IMR-90 (cell line): ENCODE measurements around the gene PCBP3. TPM values are rescaled to one million over a fixed set of nuclear protein-coding genes. Genes with fewer than 3 reads are reported as not detected.

Source experiments
- ATAC-seq: fragments of 200-7000 bp; cut with Tn5 transposase; 2 replicates; pipeline ENCODE4 v1.9.1; 2020; ENCODE audit warnings: low read depth, mild to moderate bottlenecking, moderate library complexity
- BruUV-seq: library from RNA; stranded (reverse); fragments of 400-500 nt; replicated peaks from 2 replicates; lab custom pipeline; 2021; lab: Mats Ljungman, UMichigan
- CTCF ChIA-PET: fragments of 300-600 bp; formaldehyde crosslinking; extraction: SDS; loops from one replicate; lab custom pipeline; 2021; ENCODE audit warnings: antibody characterized with exemption; lab: Yijun Ruan, JAX
- POLR2A ChIA-PET: fragments of 300-600 bp; sonication (Branson Sonifier 250); formaldehyde crosslinking; loops from one replicate; lab custom pipeline; 2022; ENCODE audit warnings: antibody characterized with exemption; ENCODE audit not compliant: unreplicated experiment; lab: Charles Lee
- DNase-seq: peaks from one replicate; pipeline ENCODE4 v3.0.0; 2013
- H2AFZ ChIP-seq: replicated peaks from 2 replicates; pipeline ENCODE3; 2013; ENCODE audit warnings: low read length, mild to moderate bottlenecking; ENCODE audit not compliant: poor library complexity
- H2AK5ac ChIP-seq: 2 replicates; pipeline ENCODE4 v1.6.1; 2013; ENCODE audit warnings: low read depth, low read length, inconsistent platforms
- H2AK9ac ChIP-seq: replicated peaks from 2 replicates; pipeline ENCODE3; 2013; ENCODE audit warnings: mild to moderate bottlenecking, low read depth, low read length, moderate library complexity; ENCODE audit not compliant: poor library complexity
- H2BK120ac ChIP-seq: 2 replicates; pipeline ENCODE4 v1.6.1; 2013; ENCODE audit warnings: low read depth, low read length, inconsistent platforms
- H2BK15ac ChIP-seq: 3 replicates; pipeline ENCODE4 v1.6.1; 2013; ENCODE audit warnings: low read depth, low read length, inconsistent platforms
- H2BK20ac ChIP-seq: 2 replicates; pipeline ENCODE4 v1.6.1; 2013; ENCODE audit warnings: low read depth, mild to moderate bottlenecking, inconsistent platforms, low read length, moderate library complexity
- H2BK5ac ChIP-seq: 2 replicates; pipeline ENCODE4 v1.6.1; 2013; ENCODE audit warnings: mild to moderate bottlenecking, low read depth, low read length, inconsistent platforms; ENCODE audit not compliant: poor library complexity, severe bottlenecking
- H3K14ac ChIP-seq: replicated peaks from 2 replicates; pipeline ENCODE4 v1.6.1; 2013; ENCODE audit warnings: low read depth, low read length, inconsistent platforms
- H3K18ac ChIP-seq: 2 replicates; pipeline ENCODE4 v1.6.1; 2013; ENCODE audit warnings: low read depth, low read length, control low read depth
- H3K23ac ChIP-seq: 2 replicates; pipeline ENCODE4 v1.6.1; 2013; ENCODE audit warnings: low read depth, low read length, inconsistent platforms
- H3K27ac ChIP-seq: 2 replicates; pipeline ENCODE4 v1.5.1; 2013; ENCODE audit warnings: mild to moderate bottlenecking, control low read depth, low read length; ENCODE audit not compliant: insufficient read depth
- H3K27me3 ChIP-seq: 2 replicates; pipeline ENCODE4 v1.6.1; 2013; ENCODE audit warnings: low read length; ENCODE audit not compliant: control insufficient read depth, insufficient read depth
- H3K36me3 ChIP-seq: 2 replicates; pipeline ENCODE4 v1.6.1; 2013; ENCODE audit warnings: low read length, mixed read lengths; ENCODE audit not compliant: control insufficient read depth, insufficient read depth
- H3K4ac ChIP-seq: 2 replicates; pipeline ENCODE4 v1.6.1; 2013; ENCODE audit warnings: low read depth, low read length, inconsistent platforms
- H3K4me1 ChIP-seq: 2 replicates; pipeline ENCODE4 v1.6.1; 2013; ENCODE audit warnings: low read length, mixed read lengths; ENCODE audit not compliant: control insufficient read depth, insufficient read depth
- H3K4me2 ChIP-seq: 2 replicates; pipeline ENCODE4 v1.6.1; 2013; ENCODE audit warnings: low read depth, mild to moderate bottlenecking, control low read depth, low read length, moderate library complexity
- H3K4me3 ChIP-seq: 2 replicates; pipeline ENCODE4 v1.5.1; 2013; ENCODE audit warnings: low read depth, mild to moderate bottlenecking, control low read depth, low read length, moderate library complexity; ENCODE audit not compliant: insufficient read depth
- H3K56ac ChIP-seq: 2 replicates; pipeline ENCODE4 v1.6.1; 2013; ENCODE audit warnings: low read length, inconsistent platforms; ENCODE audit not compliant: insufficient read depth; ENCODE audit errors: extremely low read depth
- H3K79me1 ChIP-seq, 2 experiments: 2 replicates each; pipeline ENCODE4 v1.6.1; 2013; ENCODE audit warnings: low read length in 2 of 2, inconsistent platforms in 1 of 2, low read depth in 1 of 2
- H3K9ac ChIP-seq: 2 replicates; pipeline ENCODE4 v1.6.1; 2013; ENCODE audit warnings: low read depth, low read length, control low read depth
- H3K9me1 ChIP-seq: 2 replicates; pipeline ENCODE4 v1.6.1; 2013; ENCODE audit warnings: low read length, inconsistent platforms; ENCODE audit not compliant: insufficient read depth
- H3K9me3 ChIP-seq: 2 replicates; pipeline ENCODE4 v1.6.1; 2013; ENCODE audit warnings: low read length; ENCODE audit not compliant: control insufficient read depth, insufficient read depth
- H4K20me1 ChIP-seq: 2 replicates; pipeline ENCODE4 v1.6.1; 2013; ENCODE audit warnings: low read length, inconsistent platforms; ENCODE audit not compliant: insufficient read depth
- H4K5ac ChIP-seq: 2 replicates; pipeline ENCODE4 v1.6.1; 2013; ENCODE audit warnings: mild to moderate bottlenecking, low read depth, low read length, control low read depth
- H4K8ac ChIP-seq, 2 experiments: 2 replicates each; pipeline ENCODE4 v1.6.1; 2013; ENCODE audit warnings: low read depth in 2 of 2, low read length in 2 of 2, control low read depth in 1 of 2, inconsistent platforms in 1 of 2
- H4K91ac ChIP-seq: 2 replicates; pipeline ENCODE4 v1.6.1; 2013; ENCODE audit warnings: low read depth, low read length, inconsistent platforms; ENCODE audit not compliant: insufficient read depth
- BHLHE40 ChIP-seq: fragments of 150-350 bp; IDR thresholded peaks from 2 replicates; pipeline ENCODE4 v1.6.1; 2016; ENCODE audit warnings: mild to moderate bottlenecking, low read depth, low read length
- MAFK ChIP-seq: IDR thresholded peaks from 2 replicates; pipeline ENCODE4 v1.6.1; 2012; ENCODE audit warnings: low read depth, low read length, improper control_type of control experiment
- MXI1 ChIP-seq: IDR thresholded peaks from 2 replicates; pipeline ENCODE4 v1.6.1; 2012; ENCODE audit warnings: low read depth, mild to moderate bottlenecking, low read length, moderate library complexity, borderline replicate concordance
- SMC3 ChIP-seq: fragments of 150-350 bp; IDR thresholded peaks from 2 replicates; pipeline ENCODE4 v1.6.1; 2016; ENCODE audit warnings: low read depth, mild to moderate bottlenecking, antibody characterized with exemption, low read length, moderate library complexity
- WGBS, 2 experiments: methylation state at CpG; one replicate each; pipeline versions ENCODE4 v1.1.5 to v1.1.7; 2013; ENCODE audit warnings: missing lambda C conversion rate in 2 of 2; ENCODE audit not compliant: insufficient read length in 1 of 2; ENCODE audit errors: extremely low coverage in 2 of 2; 5-methylcytosine and 5-hydroxymethylcytosine counted together
- dilution Hi-C: fragments of 300-500 bp; cut with HindIII; formaldehyde crosslinking; loops from one replicate; pipeline ENCODE4 v1.14.3; 2018; ENCODE audit warnings: low sequenced_read_pairs; ENCODE audit not compliant: unreplicated experiment
- in situ Hi-C: fragments of 300-500 bp; cut with MboI; formaldehyde crosslinking; loops from 3 replicates; pipeline ENCODE4 v1.14.3; 2019; ENCODE audit warnings: low sequenced_read_pairs, inconsistent platforms, mixed read lengths
- intact Hi-C: fragments of 100-400 bp; cut with micrococcal nuclease; formaldehyde crosslinking; loops from 2 replicates; pipeline ENCODE4 v1.10.0; 2022
- polyA plus RNA-seq, 3 experiments: library from polyadenylated mRNA; depleted of rRNA; stranded (reverse); fragments of >200 nt; gene quantifications; 2 replicates each; pipeline ENCODE4 v1.2.3, GENCODE V29; 2012; ENCODE audit warnings: low replicate concordance in 1 of 3
- total RNA-seq: library from RNA; depleted of rRNA; stranded (reverse); fragments of >200 nt; gene quantifications from 2 replicates; pipeline ENCODE4 v1.2.3, GENCODE V29; 2012
- TF ChIP-seq, protein P1 (sequence below): fragments of 150-350 bp; IDR thresholded peaks from 2 replicates; pipeline ENCODE4 v1.6.1; 2016; ENCODE audit warnings: low read depth, mild to moderate bottlenecking, low read length, moderate library complexity, borderline replicate concordance

Gene PCBP3
- total and polyA plus RNA-seq, 2 of the 4 experiments (the other 2 are of a cell fraction) = 2.9 to 3.9 TPM

DNA sequence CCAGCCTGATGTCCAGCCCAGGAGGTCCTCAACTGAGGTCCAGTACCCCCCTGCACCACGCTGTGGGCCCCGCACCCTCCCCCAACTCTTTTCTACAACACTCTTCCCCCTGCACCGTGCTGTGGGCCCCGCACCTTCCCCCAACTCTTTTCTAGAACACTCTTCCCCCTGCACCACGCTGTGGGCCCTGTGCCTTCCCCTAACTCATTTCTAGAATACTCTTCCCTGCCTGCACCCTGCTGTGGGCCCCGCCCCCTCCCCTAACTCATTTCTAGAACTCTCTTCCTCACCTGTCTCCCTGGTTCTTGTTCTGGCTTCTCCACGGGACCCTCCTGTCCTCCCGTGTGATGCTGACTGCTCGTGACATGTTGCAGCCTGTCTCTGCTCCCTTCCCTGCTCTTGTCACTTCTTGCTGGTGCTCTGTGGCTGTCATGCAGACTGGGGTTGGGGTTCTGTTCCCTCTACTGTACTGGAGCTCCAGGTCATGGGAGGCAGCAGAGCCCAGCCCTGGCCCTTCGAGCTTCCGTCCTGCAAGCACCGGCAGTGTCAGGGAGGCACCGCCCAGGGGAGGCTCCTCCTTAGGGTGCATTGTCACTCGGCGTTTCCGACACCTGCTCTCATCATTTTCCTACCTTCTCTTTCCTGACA lies 177.9 kb downstream of the PCBP3 start:
- H2AK9ac ChIP-seq = peak overlapping the region; percentile 68
- H2AK5ac ChIP-seq = peak overlapping the region; percentile 71
- in situ Hi-C loops (loop anchor here (5.0 to 10.0 kb wide), 3 partner anchors 357 to 677 kb away; no protein-coding TSS in a partner anchor), intact Hi-C loops (loop anchor here (5.0 kb wide), 3 partner anchors 61 to 384 kb away; no protein-coding TSS in a partner anchor), dilution Hi-C loops (no loop called here)
- H4K8ac ChIP-seq = no peak overlapping the region
- no peak overlapping the region for H2BK20ac ChIP-seq
- WGBS, 2 experiments = 86% methylated on average over 12 of the region's 16 CpGs; no CpG with 5 or more reads in 1 of the 2 experiments
- peaks cover 11% of the 10 kb centered on the region; the same call in 1 of the 2 replicates for H4K20me1 ChIP-seq
- H3K9ac ChIP-seq = no peak overlapping the region
- H4K5ac ChIP-seq = no peak overlapping the region
- H4K91ac ChIP-seq = peak overlapping the region; percentile 69; the same call in 1 of the 2 replicates
- peaks cover 11% of the 10 kb centered on the region for H3K9me1 ChIP-seq
- ChIA-PET POLR2A (no interaction called here), CTCF (interaction anchor here (0.6 to 0.8 kb wide), 3 partner anchors 100 to 275 kb away, joined by 3 to 5 read pairs (median 3); no protein-coding TSS in a partner anchor)
- no peaks in the 10 kb centered on the region for H3K9me3 ChIP-seq
- H3K79me1 ChIP-seq = no peaks in the 10 kb centered on the region
- no peak overlapping the region; the same call in 1 of the 2 replicates for H3K4ac ChIP-seq
- no peak overlapping the region for H2BK15ac ChIP-seq
- H3K27ac ChIP-seq = no peak overlapping the region
- H3K18ac ChIP-seq = no peak overlapping the region
- no TSS peak for BruUV-seq
- no peaks in the 10 kb centered on the region; the same call in 1 of the 2 replicates for H3K27me3 ChIP-seq
- no peak overlapping the region for H3K4me3 ChIP-seq
- H3K56ac ChIP-seq = no peak overlapping the region
- ATAC-seq = no peak
- no peak for DNase-seq
- no peak overlapping the region for H2AFZ ChIP-seq
- H2BK5ac ChIP-seq = no peak overlapping the region
- H3K23ac ChIP-seq = no peak overlapping the region
- no peak overlapping the region for H3K4me2 ChIP-seq
- no peaks in the 10 kb centered on the region for H3K36me3 ChIP-seq
- H3K14ac ChIP-seq = no peak overlapping the region
- peaks cover 16% of the 10 kb centered on the region for H3K4me1 ChIP-seq
- no peak overlapping the region for H2BK120ac ChIP-seq
- TF ChIP-seq, protein P1, sequence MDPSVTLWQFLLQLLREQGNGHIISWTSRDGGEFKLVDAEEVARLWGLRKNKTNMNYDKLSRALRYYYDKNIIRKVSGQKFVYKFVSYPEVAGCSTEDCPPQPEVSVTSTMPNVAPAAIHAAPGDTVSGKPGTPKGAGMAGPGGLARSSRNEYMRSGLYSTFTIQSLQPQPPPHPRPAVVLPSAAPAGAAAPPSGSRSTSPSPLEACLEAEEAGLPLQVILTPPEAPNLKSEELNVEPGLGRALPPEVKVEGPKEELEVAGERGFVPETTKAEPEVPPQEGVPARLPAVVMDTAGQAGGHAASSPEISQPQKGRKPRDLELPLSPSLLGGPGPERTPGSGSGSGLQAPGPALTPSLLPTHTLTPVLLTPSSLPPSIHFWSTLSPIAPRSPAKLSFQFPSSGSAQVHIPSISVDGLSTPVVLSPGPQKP = no peak
- no peak for TF ChIP-seq MAFK
- TF ChIP-seq MXI1 = no peak
- TF ChIP-seq SMC3 = no peak
- no peak for TF ChIP-seq BHLHE40
